B cell (primary cell): ENCODE measurements around the gene USP22. TPM values are rescaled to one million over a fixed set of nuclear protein-coding genes. Genes with fewer than 3 reads are reported as not detected.

ENCODE experiments used
- ATAC-seq: fragments of 200-7000 bp; cut with Tn5 transposase; one replicate; pipeline ENCODE4 v1.10.0; 2021; ENCODE audit warnings: low read depth, mild to moderate bottlenecking, moderate number of reproducible peaks, moderate library complexity
- CTCF ChIA-PET: fragments of 350-600 bp; sonication (Branson Sonifier 250); formaldehyde crosslinking; loops from one replicate; lab custom pipeline; 2021; ENCODE audit warnings: antibody characterized with exemption, inconsistent platforms; lab: Charles Lee
- POLR2A ChIA-PET: fragments of 350-600 bp; sonication (Branson Sonifier 250); formaldehyde crosslinking; loops from one replicate; lab custom pipeline; 2021; ENCODE audit warnings: antibody characterized with exemption; lab: Charles Lee
- DNase-seq: peaks from one replicate; pipeline ENCODE4 v3.0.0; 2013
- H2AFZ ChIP-seq: 2 replicates; pipeline ENCODE4 v1.6.1; 2012; ENCODE audit warnings: mild to moderate bottlenecking, low read depth, low read length; ENCODE audit not compliant: insufficient read depth, poor library complexity, severe bottlenecking
- H3K27ac ChIP-seq, 2 donors: 1 replicate in 1 of 2; 2 replicates in 1 of 2; pipeline ENCODE4 v1.5.1; 2012 to 2013; ENCODE audit warnings: low read length in 2 of 2, mild to moderate bottlenecking in 2 of 2, moderate library complexity in 1 of 2
- H3K27me3 ChIP-seq, 4 experiments: fragments of 200-600 bp in 1 of 4; sonication (generic) in 1 of 4; replicated peaks in 1 of 4; 1 replicate in 2 of 4; 2 replicates in 2 of 4; pipeline versions ENCODE4 v1.6.1 to v1.7.0; 2013 to 2016; ENCODE audit warnings: low read length in 3 of 4, mild to moderate bottlenecking in 2 of 4, mixed read lengths in 1 of 4, moderate library complexity in 1 of 4; ENCODE audit not compliant: insufficient read depth in 4 of 4, control insufficient read depth in 3 of 4; ENCODE audit errors: control extremely low read depth in 1 of 4
- H3K36me3 ChIP-seq, 2 experiments: replicated peaks in 1 of 2; 1 replicate in 1 of 2; 2 replicates in 1 of 2; pipeline versions ENCODE4 v1.6.1 to v1.7.1; 2013; ENCODE audit warnings: low read length in 1 of 2; ENCODE audit not compliant: insufficient read depth in 2 of 2, control insufficient read depth in 1 of 2; ENCODE audit errors: control extremely low read depth in 1 of 2, extremely low read depth in 1 of 2
- H3K4me1 ChIP-seq, 2 donors: fragments of 200-600 bp in 1 of 2; sonication (generic) in 1 of 2; 1 replicate in 1 of 2; 2 replicates in 1 of 2; pipeline versions ENCODE4 v1.5.1 to v1.6.1; 2013 to 2017; ENCODE audit warnings: low read length in 2 of 2; ENCODE audit not compliant: control insufficient read depth in 2 of 2, insufficient read depth in 2 of 2
- H3K4me2 ChIP-seq: replicated peaks from 2 replicates; pipeline ENCODE3; 2012; ENCODE audit warnings: mild to moderate bottlenecking, low read depth, low read length; ENCODE audit not compliant: poor library complexity, severe bottlenecking
- H3K4me3 ChIP-seq, 5 experiments: fragments of 200-600 bp in 1 of 5; sonication (generic) in 1 of 5; 1 replicate in 3 of 5; 2 replicates in 2 of 5; pipeline versions ENCODE4 v1.5.1 to v1.7.0; 2011 to 2016; ENCODE audit warnings: low read length in 4 of 5, mild to moderate bottlenecking in 4 of 5, low read depth in 2 of 5, control low read depth in 1 of 5, moderate library complexity in 1 of 5; ENCODE audit not compliant: insufficient read depth in 1 of 5; ENCODE audit errors: control extremely low read depth in 1 of 5, extremely low read depth in 1 of 5
- H3K79me2 ChIP-seq: fragments of 200-600 bp; sonication (generic); one replicate; pipeline ENCODE4 v1.6.0; 2016; ENCODE audit warnings: low read length; ENCODE audit not compliant: control insufficient read depth, insufficient read depth
- H3K9ac ChIP-seq: fragments of 200-600 bp; sonication (generic); 2 replicates; pipeline ENCODE4 v1.6.1; 2017; ENCODE audit warnings: mild to moderate bottlenecking, low read length, moderate library complexity
- H3K9me3 ChIP-seq, 3 donors: one replicate each; pipeline versions ENCODE4 v1.6.1 to v1.7.1; 2013; ENCODE audit warnings: low read length in 2 of 3; ENCODE audit not compliant: control insufficient read depth in 2 of 3, insufficient read depth in 1 of 3; ENCODE audit errors: control extremely low read depth in 1 of 3
- H4K20me1 ChIP-seq: 2 replicates; pipeline ENCODE4 v1.6.0; 2012; ENCODE audit warnings: mild to moderate bottlenecking, low read length; ENCODE audit not compliant: insufficient read depth, control insufficient read depth, poor library complexity, severe bottlenecking
- H3K27ac Mint-ChIP-seq: one replicate; pipeline ENCODE4 v1.8.0; 2021; ENCODE audit warnings: mixed read lengths
- H3K27me3 Mint-ChIP-seq: one replicate; pipeline ENCODE4 v1.8.0; 2021; ENCODE audit warnings: mixed read lengths
- H3K4me1 Mint-ChIP-seq: one replicate; pipeline ENCODE4 v1.8.0; 2021; ENCODE audit warnings: mixed read lengths
- H3K4me3 Mint-ChIP-seq: one replicate; pipeline ENCODE4 v1.8.0; 2021; ENCODE audit warnings: mixed read lengths
- H3K9me3 Mint-ChIP-seq: one replicate; pipeline ENCODE4 v1.8.0; 2022; ENCODE audit warnings: mixed read lengths; ENCODE audit not compliant: insufficient read depth
- EZH2 ChIP-seq: IDR thresholded peaks from 2 replicates; pipeline ENCODE4 v1.6.1; 2012; ENCODE audit warnings: borderline replicate concordance, low read depth, mild to moderate bottlenecking, moderate library complexity, low read length; ENCODE audit not compliant: insufficient read depth, poor library complexity, severe bottlenecking
- WGBS: methylation state at CpG from one replicate; pipeline ENCODE4 v1.1.5; 2013; ENCODE audit warnings: missing lambda C conversion rate; ENCODE audit not compliant: insufficient coverage; 5-methylcytosine and 5-hydroxymethylcytosine counted together
- intact Hi-C: fragments of 100-400 bp; cut with micrococcal nuclease; formaldehyde crosslinking; loops from one replicate; pipeline ENCODE4 v1.10.0; 2022
- polyA plus RNA-seq: library from polyadenylated mRNA; depleted of rRNA; stranded (reverse); fragments of >200 nt; gene quantifications from 2 replicates; pipeline ENCODE4 v1.2.3, GENCODE V29; 2012
- total RNA-seq, 2 donors: library from RNA; stranded (reverse); fragments of 120-200 nt in 1 of 2; gene quantifications; 1 replicate in 1 of 2; 2 replicates in 1 of 2; pipeline versions ENCODE4 v1.2.3 to v1.2.4, GENCODE V29; 2013 to 2022
- TF ChIP-seq, protein P1 (sequence below): fragments of 200-600 bp; IDR thresholded peaks from one replicate; pipeline ENCODE4 v1.8.0; 2022; ENCODE audit warnings: antibody characterized with exemption, mild to moderate bottlenecking

The USP22 gene
- total and polyA plus RNA-seq, 2 donors (not counting 1 experiment from before 2014, with no cell fraction given): 74.3 to 167 TPM

- no peaks in the 10 kb centered on the region for H3K9me3 Mint-ChIP-seq
- ChIA-PET POLR2A (no interaction called here), CTCF (no interaction called here)
- H3K4me2 ChIP-seq: no peak overlapping the region
- H2AFZ ChIP-seq: no peak overlapping the region
- no peaks in the 10 kb centered on the region for H3K27me3 ChIP-seq
- peaks cover 98% of the 10 kb centered on the region for H4K20me1 ChIP-seq
- peaks cover 62% of the 10 kb centered on the region for H3K4me1 Mint-ChIP-seq
- peaks cover 24 to 58% of the 10 kb centered on the region in 2 experiments for H3K36me3 ChIP-seq
- H3K27ac ChIP-seq: no peak overlapping the region
- no peaks in the 10 kb centered on the region for H3K27me3 Mint-ChIP-seq
- H3K4me3 ChIP-seq: no peak overlapping the region
- DNase-seq (no peak), ATAC-seq (no peak)
- intact Hi-C loops: no loop called here
- H3K27ac Mint-ChIP-seq: no peak overlapping the region
- H3K4me3 Mint-ChIP-seq: no peak overlapping the region
- 86% methylated on average over 4 of the region's 14 CpGs for WGBS
- TF ChIP-seq, protein P1, sequence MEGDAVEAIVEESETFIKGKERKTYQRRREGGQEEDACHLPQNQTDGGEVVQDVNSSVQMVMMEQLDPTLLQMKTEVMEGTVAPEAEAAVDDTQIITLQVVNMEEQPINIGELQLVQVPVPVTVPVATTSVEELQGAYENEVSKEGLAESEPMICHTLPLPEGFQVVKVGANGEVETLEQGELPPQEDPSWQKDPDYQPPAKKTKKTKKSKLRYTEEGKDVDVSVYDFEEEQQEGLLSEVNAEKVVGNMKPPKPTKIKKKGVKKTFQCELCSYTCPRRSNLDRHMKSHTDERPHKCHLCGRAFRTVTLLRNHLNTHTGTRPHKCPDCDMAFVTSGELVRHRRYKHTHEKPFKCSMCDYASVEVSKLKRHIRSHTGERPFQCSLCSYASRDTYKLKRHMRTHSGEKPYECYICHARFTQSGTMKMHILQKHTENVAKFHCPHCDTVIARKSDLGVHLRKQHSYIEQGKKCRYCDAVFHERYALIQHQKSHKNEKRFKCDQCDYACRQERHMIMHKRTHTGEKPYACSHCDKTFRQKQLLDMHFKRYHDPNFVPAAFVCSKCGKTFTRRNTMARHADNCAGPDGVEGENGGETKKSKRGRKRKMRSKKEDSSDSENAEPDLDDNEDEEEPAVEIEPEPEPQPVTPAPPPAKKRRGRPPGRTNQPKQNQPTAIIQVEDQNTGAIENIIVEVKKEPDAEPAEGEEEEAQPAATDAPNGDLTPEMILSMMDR: no peak
- H3K79me2 ChIP-seq: peaks cover 100% of the 10 kb centered on the region
- H3K9me3 ChIP-seq: no peaks in the 10 kb centered on the region
- peaks cover 15 to 18% of the 10 kb centered on the region in 2 donors for H3K4me1 ChIP-seq
- H3K9ac ChIP-seq: no peak overlapping the region
Measured at GRCh38 chr17:21027031-21027430, 15.8 kb downstream of the USP22 start.

DNA sequence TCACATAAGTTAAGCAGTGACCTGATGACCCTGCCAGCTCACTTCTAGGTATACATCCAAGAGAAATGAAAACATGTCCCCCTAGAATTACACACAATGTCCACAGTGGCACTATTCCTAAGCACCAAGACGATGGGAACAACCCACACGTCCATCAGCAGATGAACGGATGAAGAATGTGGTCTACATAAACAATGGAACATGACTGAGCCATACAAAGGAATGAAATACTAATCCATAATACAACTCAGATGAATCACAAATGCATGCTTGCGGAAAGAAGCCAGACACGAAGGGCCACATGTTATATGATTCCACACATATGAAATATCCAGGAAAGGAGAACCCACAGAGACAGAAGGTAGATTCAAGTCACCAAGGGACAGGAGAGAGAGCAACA is 17.4 kb downstream of the USP22 start:
- POLR2A ChIA-PET: no interaction called here

More for the DNA sequence above, 17.4 kb downstream of the USP22 start:
- H4K20me1 ChIP-seq: peaks cover 97% of the 10 kb centered on the region
- no peak overlapping the region for H3K27ac ChIP-seq
- WGBS: 96% methylated on average over 5 of the region's 5 CpGs
- Mint-ChIP-seq H3K4me3 (no peak overlapping the region), H3K27ac (no peak overlapping the region), H3K9me3 (no peaks in the 10 kb centered on the region), H3K4me1 (peaks cover 61% of the 10 kb centered on the region), H3K27me3 (no peaks in the 10 kb centered on the region)
- DNase-seq: no peak
- H3K4me2 ChIP-seq: no peak overlapping the region
- H3K79me2 ChIP-seq: peaks cover 99% of the 10 kb centered on the region
- no peak overlapping the region for H2AFZ ChIP-seq
- H3K27me3 ChIP-seq: no peaks in the 10 kb centered on the region
- H3K4me1 ChIP-seq: peaks cover 8 to 24% of the 10 kb centered on the region in 2 donors
- peaks cover 21 to 70% of the 10 kb centered on the region in 2 experiments for H3K36me3 ChIP-seq
- ATAC-seq: no peak
- TF ChIP-seq, protein P1: no peak
- no peak for TF ChIP-seq EZH2
- H3K9me3 ChIP-seq: no peaks in the 10 kb centered on the region
- CTCF ChIA-PET: no interaction called here
- intact Hi-C loops: no loop called here
- no peak overlapping the region for H3K4me3 ChIP-seq
- no peak overlapping the region for H3K9ac ChIP-seq
